Smooth muscle cell (in vitro differentiated cells): ENCODE results near the gene FZR1. TPM values are rescaled to one million over a fixed set of nuclear protein-coding genes. Genes with fewer than 3 reads are reported as not detected.
A peak's percentile ranks its signal among the peaks of the same experiment; 100 is the strongest.

ENCODE experiments used
- DNase-seq: peaks from one replicate; lab custom pipeline; 2025; ENCODE audit not compliant: unreplicated experiment; lab: John Stamatoyannopoulos, UW
- H2AFZ ChIP-seq: fragments of 200-600 bp; sonication (generic); 2 replicates; pipeline ENCODE4 v1.6.0; 2016; ENCODE audit warnings: antibody characterized with exemption, low read depth, mild to moderate bottlenecking
- H3F3A ChIP-seq: fragments of 200-600 bp; sonication (generic); 2 replicates; pipeline ENCODE4 v1.6.0; 2017; ENCODE audit warnings: antibody characterized with exemption, low read depth
- H3K27ac ChIP-seq: fragments of 200-600 bp; sonication (generic); 2 replicates; pipeline ENCODE4 v1.5.1; 2016; ENCODE audit warnings: low read depth, mild to moderate bottlenecking
- H3K27me3 ChIP-seq: fragments of 200-600 bp; sonication (generic); 2 replicates; pipeline ENCODE4 v1.6.1; 2016; ENCODE audit warnings: low read depth, mild to moderate bottlenecking
- H3K36me3 ChIP-seq: fragments of 200-600 bp; sonication (generic); 2 replicates; pipeline ENCODE4 v1.5.1; 2016; ENCODE audit warnings: low read depth
- H3K4me1 ChIP-seq: fragments of 200-600 bp; sonication (generic); 2 replicates; pipeline ENCODE4 v1.5.1; 2016; ENCODE audit warnings: low read depth
- H3K4me2 ChIP-seq: fragments of 200-600 bp; sonication (generic); 2 replicates; pipeline ENCODE4 v1.6.0; 2016; ENCODE audit warnings: mild to moderate bottlenecking
- H3K4me3 ChIP-seq: fragments of 200-600 bp; sonication (generic); 2 replicates; pipeline ENCODE4 v1.5.1; 2016; ENCODE audit warnings: mild to moderate bottlenecking
- H3K79me2 ChIP-seq: fragments of 200-600 bp; sonication (generic); 2 replicates; pipeline ENCODE4 v1.6.0; 2016; ENCODE audit warnings: low read depth, mild to moderate bottlenecking
- H3K9ac ChIP-seq: fragments of 200-600 bp; sonication (generic); 2 replicates; pipeline ENCODE4 v1.6.0; 2016; ENCODE audit warnings: low read depth
- H3K9me3 ChIP-seq: fragments of 200-600 bp; sonication (generic); replicated peaks from 2 replicates; pipeline ENCODE4 v1.5.1; 2016; ENCODE audit warnings: low read depth
- H4K20me1 ChIP-seq: fragments of 200-600 bp; sonication (generic); 2 replicates; pipeline ENCODE4 v1.6.0; 2016; ENCODE audit warnings: low read depth
- CTCF ChIP-seq: fragments of 200-600 bp; sonication (generic); IDR thresholded peaks from 2 replicates; pipeline ENCODE4 v1.5.1; 2017; ENCODE audit warnings: borderline replicate concordance, mild to moderate bottlenecking, antibody characterized with exemption; ENCODE audit not compliant: insufficient read depth, poor library complexity, severe bottlenecking
- WGBS: methylation state at CpG from one replicate; pipeline ENCODE4 v1.1.7; 2016; ENCODE audit warnings: low lambda C conversion rate; 5-methylcytosine and 5-hydroxymethylcytosine counted together
- polyA plus RNA-seq: library from polyadenylated mRNA; unstranded; fragments of >200 nt; fragmentation: Nextera tagmentation; extraction: Ambion mirVana; gene quantifications from 2 replicates; pipeline ENCODE4 v1.2.1, GENCODE V29; 2016
- total RNA-seq: library from RNA; depleted of rRNA; stranded (reverse); fragments of >200 nt; gene quantifications from 2 replicates; pipeline ENCODE4 v1.2.3, GENCODE V29; 2014

Gene FZR1
- total and polyA plus RNA-seq, 2 experiments from 2014 or later = 16.3 to 49.7 TPM

- H3K27ac ChIP-seq = no peak overlapping the region
- H4K20me1 ChIP-seq = peaks cover 64% of the 10 kb centered on the region
- no peak overlapping the region for H3K4me3 ChIP-seq
- H3K79me2 ChIP-seq = peaks cover 11% of the 10 kb centered on the region
- H2AFZ ChIP-seq = no peak overlapping the region
- no peak for DNase-seq
- H3K4me2 ChIP-seq = no peak overlapping the region
- no peaks in the 10 kb centered on the region for H3K27me3 ChIP-seq
- TF ChIP-seq CTCF = peak; percentile 27
- no peaks in the 10 kb centered on the region for H3K36me3 ChIP-seq
- no peaks in the 10 kb centered on the region for H3K9me3 ChIP-seq
- no peaks in the 10 kb centered on the region for H3K4me1 ChIP-seq
- H3F3A ChIP-seq = no peaks in the 10 kb centered on the region
- no peak overlapping the region for H3K9ac ChIP-seq
- 97% methylated on average over 22 of the region's 28 CpGs for WGBS
Observed at GRCh38 chr19:3526507-3527237, 20.6 kb downstream of the FZR1 start.

GRCh38 chr19:3527238-3527910 lies 21.3 kb downstream of the FZR1 start:
- H4K20me1 ChIP-seq = peaks cover 57% of the 10 kb centered on the region
- no peak overlapping the region for H3K4me3 ChIP-seq
- H3K79me2 ChIP-seq = peaks cover 4% of the 10 kb centered on the region
- no peaks in the 10 kb centered on the region for H3F3A ChIP-seq
- H3K36me3 ChIP-seq = no peaks in the 10 kb centered on the region
- H2AFZ ChIP-seq = no peak overlapping the region
- TF ChIP-seq CTCF = no peak
- no peak overlapping the region for H3K9ac ChIP-seq
- H3K9me3 ChIP-seq = no peaks in the 10 kb centered on the region
- no peaks in the 10 kb centered on the region for H3K27me3 ChIP-seq
- 98% methylated on average over 20 of the region's 21 CpGs for WGBS
- no peaks in the 10 kb centered on the region for H3K4me1 ChIP-seq
- no peak for DNase-seq
- no peak overlapping the region for H3K4me2 ChIP-seq
- H3K27ac ChIP-seq = no peak overlapping the region

- Histone ChIP-seq H3K36me3 (no peaks in the 10 kb centered on the region), H3F3A (no peaks in the 10 kb centered on the region), H3K27me3 (no peaks in the 10 kb centered on the region), H3K4me2 (no peak overlapping the region), H4K20me1 (peaks cover 50% of the 10 kb centered on the region), H3K79me2 (no peaks in the 10 kb centered on the region), H2AFZ (no peak overlapping the region), H3K4me1 (no peaks in the 10 kb centered on the region), H3K9me3 (no peaks in the 10 kb centered on the region), H3K27ac (no peak overlapping the region), H3K4me3 (no peak overlapping the region), H3K9ac (no peak overlapping the region)
- no peak for TF ChIP-seq CTCF
- no peak for DNase-seq
- WGBS = 95% methylated on average over 14 of the region's 14 CpGs
Observed at GRCh38 chr19:3528080-3528479, 22.0 kb downstream of the FZR1 start.
